C1 segment of cervical spinal cord (tissue), 14 donors: Measurements from ENCODE around the gene TEK.

Experiments
- DNase-seq, 14 donors: peaks; one replicate each; lab custom pipeline; 2025; lab: John Stamatoyannopoulos, UW

Gene TEK

GRCh38 chr9:27124151-27124550 is 15.1 kb downstream of the TEK start:
- no peak for DNase-seq

DNA sequence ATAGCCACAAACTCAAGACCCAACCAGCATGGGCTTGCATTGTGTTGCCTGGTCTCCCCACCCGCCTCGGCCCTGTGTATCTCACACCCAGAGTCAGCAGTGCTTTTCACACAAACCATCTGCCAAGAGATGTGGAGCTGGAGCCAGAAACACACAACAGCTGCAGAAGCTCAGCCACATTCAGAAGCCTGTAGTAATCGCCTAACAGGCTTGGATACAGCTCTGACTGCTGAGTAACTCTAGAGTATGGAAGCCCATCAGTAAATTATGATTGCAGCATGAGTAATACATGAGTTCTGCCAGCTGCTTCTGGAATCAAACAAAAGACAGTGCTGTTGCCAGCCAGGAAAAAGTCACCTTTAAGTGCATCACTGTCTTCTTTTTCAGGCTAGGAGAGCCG is 16.0 kb downstream of the TEK start:
- DNase-seq, result no peak

- DNase-seq, result no peak
These were observed 16.9 kb downstream of the TEK start for GRCh38 chr9:27125936-27126335.

- DNase-seq, result no peak
These were observed 17.6 kb downstream of the TEK start for GRCh38 chr9:27126670-27127069.

- DNase-seq, result no peak
These were observed 20.2 kb downstream of the TEK start for GRCh38 chr9:27129221-27129620.

GRCh38 chr9:27131731-27132130 is 22.7 kb downstream of the TEK start:
- DNase-seq, result no peak

DNA sequence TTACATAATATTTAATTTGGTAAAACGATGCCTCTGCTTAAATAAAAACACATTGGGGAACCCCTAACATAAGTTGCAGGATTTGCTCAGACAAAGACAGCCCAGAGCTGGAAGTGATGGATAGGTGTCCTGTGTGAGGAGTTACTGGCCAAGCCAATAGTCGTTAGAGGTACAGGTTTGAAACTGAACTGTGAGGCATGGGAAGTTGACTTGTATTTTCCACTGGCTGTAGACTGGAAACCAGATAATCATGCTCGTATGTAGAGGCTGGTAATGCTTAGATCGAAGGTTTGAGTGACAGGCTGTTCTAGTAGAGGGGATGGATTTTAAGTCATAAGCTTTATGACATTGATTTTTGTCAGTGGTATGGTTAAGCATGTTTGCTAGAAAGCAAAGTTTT is 24.8 kb downstream of the TEK start:
- no peak for DNase-seq

DNA sequence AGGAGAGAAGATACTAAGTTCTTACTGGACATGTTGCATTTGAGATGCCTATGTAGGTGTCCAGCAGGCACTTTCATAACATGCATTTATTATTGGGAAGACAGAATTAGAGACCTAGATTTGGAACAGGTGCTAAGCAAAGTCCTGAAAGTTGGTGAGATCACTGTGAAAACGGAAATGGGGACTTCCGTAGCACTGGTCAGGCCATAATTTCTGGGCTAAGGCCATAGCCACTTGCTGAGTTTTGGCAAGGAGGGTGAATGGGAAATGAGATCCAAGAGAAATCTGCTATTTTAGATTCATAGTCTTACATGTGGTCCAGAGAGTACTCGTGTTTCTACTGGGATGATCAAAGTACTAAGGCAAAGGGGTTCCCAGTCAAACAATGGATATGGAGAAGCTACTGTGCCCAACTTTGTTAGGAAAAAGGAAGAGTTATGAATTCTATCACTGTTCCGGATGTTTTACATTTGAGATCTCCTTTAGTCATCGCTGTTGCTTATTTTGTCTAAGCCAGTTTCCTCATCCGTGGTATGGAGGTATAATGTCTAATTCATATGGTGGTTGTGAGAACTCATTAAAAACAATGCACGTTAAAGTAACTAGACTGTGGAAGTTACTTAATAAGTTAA is 33.4 kb downstream of the TEK start:
- peak in 1 of 14 donors; percentile 8 for DNase-seq

- DNase-seq, result no peak
These were observed 36.1 kb downstream of the TEK start for GRCh38 chr9:27145143-27145542.

GRCh38 chr9:27149651-27150050 is 40.6 kb downstream of the TEK start:
- no peak for DNase-seq

DNA sequence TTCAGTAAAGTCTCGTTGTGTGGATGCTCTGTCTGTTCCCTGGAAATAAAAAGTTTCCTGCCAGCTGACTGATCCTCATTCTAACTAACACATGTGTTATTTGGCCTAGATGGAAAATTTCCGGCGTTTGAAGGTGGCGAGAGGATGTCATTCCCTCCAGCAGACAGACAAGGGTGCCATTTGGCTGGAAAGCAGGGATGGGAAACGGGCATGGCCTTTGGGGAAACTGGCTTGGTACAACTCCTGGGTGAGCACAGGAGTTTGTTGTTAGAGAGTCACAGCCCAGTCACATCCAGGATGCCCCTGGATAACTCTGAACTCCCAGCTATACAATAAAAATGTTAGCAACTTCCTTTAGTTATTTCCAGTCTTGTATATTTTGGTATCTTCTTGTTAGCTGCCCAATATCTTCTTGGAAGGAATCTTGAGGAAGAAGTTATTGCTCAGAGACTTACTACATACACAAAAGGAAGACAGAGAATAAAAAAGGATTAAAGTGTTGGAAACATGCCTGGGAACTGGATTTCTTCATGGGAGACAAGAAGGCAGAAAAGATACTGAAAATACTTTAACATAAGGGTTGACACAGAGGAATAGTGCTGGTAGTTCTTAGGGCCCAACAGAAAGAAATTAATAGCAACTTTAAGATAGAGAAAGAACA is 41.9 kb downstream of the TEK start:
- DNase-seq, result no peak

GRCh38 chr9:27151693-27152404 is 42.8 kb downstream of the TEK start:
- DNase-seq, result no peak

GRCh38 chr9:27152405-27152718 is 43.3 kb downstream of the TEK start:
- no peak for DNase-seq

- no peak for DNase-seq
These were observed 45.9 kb downstream of the TEK start for GRCh38 chr9:27154908-27155307.

- DNase-seq, result no peak
These were observed 48.1 kb downstream of the TEK start for GRCh38 chr9:27157097-27157496.

DNA sequence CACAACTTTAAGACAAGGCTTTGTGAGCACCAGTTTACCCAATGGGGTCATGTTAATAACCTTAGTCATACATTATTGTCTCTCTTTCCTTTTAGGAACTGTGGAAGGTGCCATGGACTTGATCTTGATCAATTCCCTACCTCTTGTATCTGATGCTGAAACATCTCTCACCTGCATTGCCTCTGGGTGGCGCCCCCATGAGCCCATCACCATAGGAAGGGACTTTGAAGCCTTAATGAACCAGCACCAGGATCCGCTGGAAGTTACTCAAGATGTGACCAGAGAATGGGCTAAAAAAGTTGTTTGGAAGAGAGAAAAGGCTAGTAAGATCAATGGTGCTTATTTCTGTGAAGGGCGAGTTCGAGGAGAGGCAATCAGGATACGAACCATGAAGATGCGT is 48.7 kb downstream of the TEK start:
- no peak for DNase-seq

- no peak for DNase-seq
These were observed 51.6 kb downstream of the TEK start for GRCh38 chr9:27160636-27161035.

- DNase-seq, result no peak
These were observed 53.0 kb downstream of the TEK start for GRCh38 chr9:27162045-27162444.

DNA sequence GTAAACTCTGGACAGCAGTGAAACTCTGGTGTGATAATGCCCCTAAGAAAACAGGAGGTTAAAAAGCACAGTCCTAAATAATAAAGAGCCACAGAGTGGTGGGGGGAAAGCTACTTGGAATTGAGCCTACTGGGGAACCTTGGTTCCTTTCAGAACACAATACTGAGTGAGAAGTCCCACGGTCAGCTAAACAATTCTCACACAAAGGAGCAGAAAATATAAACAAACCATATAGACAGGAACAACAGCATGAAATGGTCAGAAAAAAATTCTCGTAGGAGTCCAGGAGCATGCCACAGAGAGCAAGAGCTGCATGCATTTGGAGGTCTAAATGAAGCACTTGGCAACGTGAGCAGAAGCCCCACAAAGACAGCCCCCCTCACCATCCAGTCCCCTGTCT is 56.0 kb downstream of the TEK start:
- no peak for DNase-seq

DNA sequence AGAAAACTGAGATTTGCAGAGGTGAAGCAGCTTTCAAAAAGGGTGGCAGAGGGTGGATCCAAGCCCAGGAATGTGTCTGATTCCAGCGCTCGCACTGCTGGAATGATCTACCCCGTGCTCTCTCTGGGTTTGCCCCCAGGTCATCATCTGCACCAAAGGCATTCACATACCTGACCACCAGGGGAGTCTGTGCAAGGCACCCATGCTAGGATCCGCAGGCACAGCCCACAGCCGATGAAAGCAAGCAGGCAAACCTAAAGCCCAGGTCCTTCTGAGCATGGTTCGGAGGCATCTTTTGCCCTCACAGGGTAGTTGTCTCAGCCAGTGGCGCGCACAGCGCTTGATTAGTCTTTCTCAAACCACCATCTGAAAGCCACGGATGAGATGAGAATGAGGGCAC is 56.6 kb downstream of the TEK start:
- no peak for DNase-seq

DNA sequence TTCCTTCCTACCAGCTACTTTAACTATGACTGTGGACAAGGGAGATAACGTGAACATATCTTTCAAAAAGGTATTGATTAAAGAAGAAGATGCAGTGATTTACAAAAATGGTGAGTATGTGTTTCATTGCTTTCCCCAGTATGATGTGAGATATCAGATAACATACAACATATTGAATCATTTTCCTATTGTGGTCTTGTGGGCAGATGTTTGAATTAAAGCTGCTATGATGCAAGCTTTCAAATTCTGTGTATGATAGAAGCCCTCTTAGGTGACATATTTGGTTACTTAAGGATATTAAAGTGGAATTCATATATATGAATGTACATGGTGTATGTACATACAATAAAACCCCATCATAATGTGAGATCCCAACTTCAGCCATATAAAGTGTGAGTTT is 59.5 kb downstream of the TEK start:
- no peak for DNase-seq

DNA sequence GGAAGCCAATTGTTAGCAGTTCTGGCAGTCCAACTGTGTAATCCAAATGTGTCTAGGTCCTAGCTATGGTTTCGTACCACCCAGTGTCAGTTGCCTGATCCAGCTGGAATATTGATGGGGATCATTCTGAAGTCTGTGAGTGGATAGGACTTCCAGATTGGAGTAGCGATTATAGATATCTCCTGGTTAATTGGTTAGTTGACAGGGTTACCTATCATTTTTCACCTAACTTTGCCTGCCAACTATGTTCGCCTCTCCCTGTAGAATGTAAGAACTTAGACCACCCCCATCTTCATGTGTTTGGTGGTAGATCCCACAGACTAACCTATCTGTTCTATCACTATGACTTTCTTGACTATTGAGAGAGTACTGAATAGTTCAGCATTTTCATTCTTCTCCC is 59.9 kb downstream of the TEK start:
- DNase-seq, result no peak

GRCh38 chr9:27176971-27177370 is 67.9 kb downstream of the TEK start:
- no peak for DNase-seq
